ENCODE data around the gene SNRNP48.

DNA sequence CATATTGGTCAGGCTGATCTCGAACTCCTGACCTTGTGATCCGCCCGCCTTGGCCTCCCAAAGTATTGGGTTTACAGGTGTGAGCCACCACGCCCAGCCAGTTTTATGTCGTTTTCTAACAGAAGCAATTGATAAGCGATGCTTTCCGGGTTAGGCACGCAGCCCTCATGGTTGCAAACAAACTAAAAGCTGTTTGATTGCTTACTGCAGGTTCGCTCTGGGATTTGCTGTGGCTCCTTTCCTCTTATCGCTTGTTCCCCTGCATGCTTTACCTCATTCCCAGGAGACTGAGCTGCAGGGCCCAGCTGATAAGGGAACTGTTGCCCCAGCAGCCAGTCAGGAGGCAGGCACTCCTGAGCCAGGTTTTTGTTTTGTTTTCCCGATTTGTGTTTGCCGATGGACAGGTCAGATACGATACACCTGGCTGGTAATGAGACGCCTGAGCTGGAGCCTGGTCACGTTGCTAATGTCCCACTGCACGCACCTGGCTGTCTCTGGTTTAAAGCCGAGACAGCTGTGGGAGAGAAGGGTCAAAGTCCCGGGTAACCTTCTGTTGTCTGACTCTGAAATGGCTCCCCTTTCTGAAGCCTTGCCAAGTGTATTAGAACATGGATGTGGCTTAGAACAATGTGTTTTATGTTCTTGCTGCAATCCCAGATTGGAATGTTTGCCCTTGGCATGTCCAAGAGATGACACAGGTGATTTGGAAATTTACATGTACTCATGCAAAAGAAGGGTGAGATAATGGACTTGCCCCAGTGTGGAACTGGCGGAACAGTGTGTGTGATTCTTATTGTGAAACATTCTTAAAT is 28.6 kb upstream of the SNRNP48 start:
- TF ChIP-seq, protein P1, sequence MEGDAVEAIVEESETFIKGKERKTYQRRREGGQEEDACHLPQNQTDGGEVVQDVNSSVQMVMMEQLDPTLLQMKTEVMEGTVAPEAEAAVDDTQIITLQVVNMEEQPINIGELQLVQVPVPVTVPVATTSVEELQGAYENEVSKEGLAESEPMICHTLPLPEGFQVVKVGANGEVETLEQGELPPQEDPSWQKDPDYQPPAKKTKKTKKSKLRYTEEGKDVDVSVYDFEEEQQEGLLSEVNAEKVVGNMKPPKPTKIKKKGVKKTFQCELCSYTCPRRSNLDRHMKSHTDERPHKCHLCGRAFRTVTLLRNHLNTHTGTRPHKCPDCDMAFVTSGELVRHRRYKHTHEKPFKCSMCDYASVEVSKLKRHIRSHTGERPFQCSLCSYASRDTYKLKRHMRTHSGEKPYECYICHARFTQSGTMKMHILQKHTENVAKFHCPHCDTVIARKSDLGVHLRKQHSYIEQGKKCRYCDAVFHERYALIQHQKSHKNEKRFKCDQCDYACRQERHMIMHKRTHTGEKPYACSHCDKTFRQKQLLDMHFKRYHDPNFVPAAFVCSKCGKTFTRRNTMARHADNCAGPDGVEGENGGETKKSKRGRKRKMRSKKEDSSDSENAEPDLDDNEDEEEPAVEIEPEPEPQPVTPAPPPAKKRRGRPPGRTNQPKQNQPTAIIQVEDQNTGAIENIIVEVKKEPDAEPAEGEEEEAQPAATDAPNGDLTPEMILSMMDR (IDR thresholded peaks at IDR 0.05; ENCODE audit: insufficient read depth, low read depth, low read length): no peak
- no peak for TF ChIP-seq EZH2 (IDR thresholded peaks at IDR 0.05; ENCODE audit: insufficient read depth, low read length)
